HCEC 1CT (cell line): ENCODE measurements around the gene HNRNPUL2.
A peak's percentile ranks its signal among the peaks of the same experiment; 100 is the strongest.
"Not testable (repeated sequence)": the region's sequence is repeated elsewhere in the genome, so short reads cannot be mapped to it uniquely, and the experiment has no call there.

Experiments
- DNase-seq: peaks from one replicate; pipeline ENCODE4 v3.0.0-alpha.2; 2017

The HNRNPUL2 gene

GRCh38 chr11:62694455-62695167 lies 32.6 kb downstream of the HNRNPUL2 start:
- peak; percentile 74 for DNase-seq

DNA sequence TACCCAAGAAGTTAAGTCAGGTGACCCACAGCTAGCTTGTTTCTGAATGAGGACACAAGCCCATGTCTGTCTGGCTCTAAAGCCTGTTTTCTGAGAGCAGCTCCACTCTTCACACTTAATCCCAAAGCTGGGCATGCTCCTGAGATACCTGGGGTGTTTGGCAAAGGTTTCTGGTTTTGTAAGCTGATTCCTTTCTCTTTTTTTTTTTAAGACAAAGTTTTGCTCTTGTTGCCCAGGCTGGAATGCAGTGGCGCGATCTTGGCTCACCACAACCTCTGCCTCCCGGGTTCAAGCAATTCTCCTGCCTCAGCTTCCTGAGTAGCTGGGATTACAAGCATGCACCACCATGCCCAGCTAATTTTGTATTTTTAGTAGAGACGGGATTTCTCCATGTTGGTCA lies 33.6 kb downstream of the HNRNPUL2 start:
- DNase-seq = not testable (repeated sequence)

GRCh38 chr11:62689421-62690183 lies 37.7 kb downstream of the HNRNPUL2 start, which contains the start of gene LRRN4CL:
TSS of gene LRRN4CL (minus strand) at chr11:62689530. CDS start at chr11:62688508, 1,022 bp downstream.
- peak; percentile 95 for DNase-seq

- no peak for DNase-seq
Observed at GRCh38 chr11:62688491-62688890, 38.8 kb downstream of the HNRNPUL2 start.

GRCh38 chr11:62687508-62688396 lies 39.5 kb downstream of the HNRNPUL2 start:
- DNase-seq = no peak

GRCh38 chr11:62682518-62682917 lies 44.7 kb downstream of the HNRNPUL2 start:
- DNase-seq = no peak

DNA sequence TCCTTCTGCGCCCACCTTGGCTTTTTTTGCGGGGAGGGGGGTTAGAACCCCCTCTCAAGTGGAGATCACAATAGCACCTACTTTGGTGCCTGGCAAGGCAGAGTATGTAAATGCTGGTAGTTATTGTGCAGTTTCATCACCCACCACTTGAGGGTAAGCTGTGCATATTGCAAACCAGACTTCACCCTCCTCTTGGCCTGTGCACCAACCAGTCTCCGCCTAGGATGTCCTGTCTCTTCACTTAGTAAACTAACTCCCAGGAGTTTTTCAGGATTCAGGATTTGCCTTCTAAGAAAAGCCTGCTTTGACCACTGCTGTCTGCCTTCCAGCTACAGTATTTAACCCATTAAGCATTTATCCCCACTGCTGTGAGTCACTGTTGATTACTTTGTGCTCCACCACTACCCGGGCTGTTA lies 46.4 kb downstream of the HNRNPUL2 start:
- DNase-seq = peak; percentile 79

DNA sequence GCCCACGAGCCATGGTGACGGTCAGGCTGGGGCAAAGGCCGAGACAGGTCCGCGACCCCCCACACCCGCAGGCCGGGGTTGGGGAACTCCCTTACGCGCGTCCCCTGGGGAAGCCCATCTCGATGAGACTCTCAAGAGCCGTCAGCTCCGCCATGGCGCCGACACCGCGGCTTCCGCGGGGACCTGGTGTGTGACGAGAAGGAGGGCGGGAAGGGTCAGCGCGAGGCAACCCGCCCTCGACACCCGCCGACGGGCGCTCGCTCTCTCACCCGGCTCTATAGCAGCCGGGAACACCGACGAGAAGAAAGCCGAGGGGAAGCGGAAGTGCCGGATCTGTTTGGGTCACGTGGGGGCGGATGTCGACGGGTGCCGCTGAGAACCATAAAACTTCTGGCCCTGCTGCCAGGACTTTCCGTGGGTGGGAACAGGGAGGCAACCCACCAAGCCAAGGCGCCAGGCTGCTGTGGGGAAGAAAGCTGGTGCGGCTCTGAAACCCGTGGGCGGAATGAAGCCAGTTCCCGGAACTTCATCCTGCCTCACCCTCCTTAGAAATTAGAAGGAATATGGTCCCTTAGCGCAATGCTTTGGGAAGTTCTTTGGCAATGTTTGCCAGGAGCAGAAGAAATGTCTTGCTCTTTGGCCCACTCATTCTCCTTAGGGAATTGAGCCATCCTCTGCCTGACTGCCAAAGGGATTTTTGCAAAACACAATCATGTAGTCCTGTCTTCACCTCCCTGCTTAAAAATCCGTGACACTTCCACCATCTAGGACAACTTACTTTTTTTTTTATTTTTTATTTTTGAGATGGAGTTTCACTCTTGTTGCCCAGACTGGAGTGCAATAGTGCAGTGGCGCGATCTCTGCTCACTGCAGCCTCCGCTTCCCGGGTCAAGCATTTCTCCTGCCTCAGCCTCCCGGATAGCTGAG lies 48.2 kb downstream of the HNRNPUL2 start, which contains the start of gene UBXN1:
TSS of gene UBXN1 (minus strand) at position 304 of the 927 bp plus-strand sequence. CDS start at position 154, 150 bp downstream.
- DNase-seq = peak; percentile 85

- DNase-seq = no peak
Observed at GRCh38 chr11:62678433-62678769, 48.9 kb downstream of the HNRNPUL2 start.

- no peak for DNase-seq
Observed at GRCh38 chr11:62677714-62678113, 49.5 kb downstream of the HNRNPUL2 start.

DNA sequence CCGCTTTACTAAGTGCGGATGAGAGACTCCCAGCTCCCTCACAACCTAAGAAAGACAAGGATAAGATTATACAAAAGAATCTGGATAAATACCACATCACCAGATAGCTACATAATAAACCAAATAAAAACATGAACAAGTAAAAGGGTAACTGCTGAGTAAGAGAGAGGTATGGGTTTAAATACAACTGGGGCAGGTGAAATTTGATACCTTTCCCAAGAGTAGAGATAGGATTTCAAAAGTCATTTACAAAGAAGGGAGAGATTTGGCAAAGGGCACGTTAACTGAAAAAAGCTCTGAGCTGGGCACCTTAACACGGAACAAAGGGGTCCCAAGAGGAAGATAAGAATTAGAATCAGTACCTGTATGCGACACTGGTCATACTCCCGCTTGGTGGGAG lies 50.1 kb downstream of the HNRNPUL2 start:
- no peak for DNase-seq

GRCh38 chr11:62676698-62677097 lies 50.6 kb downstream of the HNRNPUL2 start:
- no peak for DNase-seq

GRCh38 chr11:62675415-62675814 lies 51.8 kb downstream of the HNRNPUL2 start:
- DNase-seq = not testable (repeated sequence)

DNA sequence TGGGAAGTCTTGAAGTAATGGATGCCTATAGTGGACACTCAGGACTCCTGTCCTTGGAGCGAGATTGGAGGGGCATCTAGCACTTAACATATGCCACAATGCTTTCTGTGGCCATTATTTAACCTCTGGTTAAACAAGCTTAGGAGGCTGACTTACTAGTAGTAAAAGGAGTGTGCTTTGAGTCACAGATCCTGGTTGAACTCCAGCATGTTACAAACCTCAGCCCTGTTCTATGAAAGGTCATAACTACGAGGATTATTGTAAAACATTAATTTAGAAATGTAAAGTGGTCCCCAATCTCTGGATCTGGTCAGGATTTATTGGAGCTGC lies 54.1 kb downstream of the HNRNPUL2 start:
- no peak for DNase-seq

GRCh38 chr11:62671608-62672389 lies 55.5 kb downstream of the HNRNPUL2 start, which contains the start of the genes LBHD1 and UQCC3:
TSS of gene LBHD1 (minus strand) at chr11:62672267. CDS start at chr11:62670031, 2,236 bp downstream.
TSS of gene UQCC3 (plus strand) at chr11:62671673. CDS start at chr11:62671746, 73 bp downstream.
- DNase-seq = peak; percentile 87

DNA sequence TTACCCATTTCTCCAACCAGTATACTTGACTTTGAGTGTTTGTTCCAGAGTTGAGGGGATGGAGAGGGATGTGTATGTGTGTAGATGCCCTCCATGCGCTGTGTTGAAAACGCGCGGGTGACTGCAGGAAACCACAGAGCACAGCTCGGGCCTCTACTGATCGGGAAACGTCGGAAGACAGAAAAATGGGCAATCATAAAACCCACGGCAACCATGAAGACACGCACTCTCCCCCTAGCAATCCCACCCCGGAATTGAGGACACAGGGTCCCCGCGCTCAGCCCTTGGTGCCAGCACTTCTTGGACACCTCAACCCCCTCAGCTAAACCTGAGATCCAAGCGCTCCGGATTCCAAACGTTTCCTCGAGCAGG lies 56.0 kb downstream of the HNRNPUL2 start:
- no peak for DNase-seq

GRCh38 chr11:62669420-62670161 lies 57.7 kb downstream of the HNRNPUL2 start:
- no peak for DNase-seq

DNA sequence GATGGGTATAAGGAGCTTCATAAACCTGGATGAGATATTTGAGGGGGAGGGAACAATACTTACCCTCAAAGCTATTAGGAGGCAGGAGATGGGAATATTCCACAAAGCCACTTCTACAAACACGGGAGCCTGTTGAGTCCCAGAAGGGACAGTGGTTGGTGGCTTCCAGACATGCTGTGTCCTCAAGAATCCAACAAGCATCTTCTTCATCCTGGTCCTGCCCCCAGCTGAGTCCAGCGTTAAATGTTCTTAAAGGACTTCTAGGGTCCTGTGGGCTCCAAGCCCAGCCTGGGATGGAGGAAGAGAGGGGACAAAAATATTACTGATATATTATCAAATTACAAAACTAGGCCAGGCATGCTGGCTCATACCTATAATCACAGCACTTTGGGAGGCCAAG lies 59.8 kb downstream of the HNRNPUL2 start:
- DNase-seq = no peak

DNA sequence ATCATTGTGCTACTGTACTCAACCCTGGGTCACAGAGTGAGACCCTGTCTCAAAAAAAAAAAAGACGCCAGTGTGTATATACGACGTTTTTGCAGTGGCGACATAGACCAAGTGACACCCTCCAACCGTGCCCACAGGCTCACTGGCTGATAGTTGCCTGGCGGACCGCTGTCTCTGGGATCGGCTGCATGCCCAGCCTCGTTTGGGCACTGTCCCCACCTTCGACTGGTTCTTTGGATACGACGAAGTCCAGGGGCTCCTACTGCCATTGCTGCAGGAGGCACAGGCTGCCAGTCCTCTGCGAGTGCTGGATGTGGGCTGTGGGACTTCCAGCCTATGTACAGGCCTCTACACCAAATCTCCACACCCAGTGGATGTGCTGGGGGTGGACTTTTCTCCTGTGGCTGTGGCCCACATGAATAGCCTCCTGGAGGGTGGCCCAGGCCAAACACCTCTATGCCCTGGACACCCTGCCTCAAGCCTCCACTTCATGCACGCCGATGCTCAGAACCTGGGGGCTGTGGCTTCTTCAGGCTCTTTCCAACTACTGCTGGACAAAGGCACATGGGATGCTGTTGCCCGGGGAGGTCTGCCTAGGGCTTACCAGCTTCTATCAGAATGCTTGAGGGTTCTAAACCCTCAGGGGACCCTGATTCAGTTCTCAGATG lies 60.9 kb downstream of the HNRNPUL2 start:
- DNase-seq = no peak
